HUES6 (cell line): ENCODE measurements around the gene PXDN.
"Not testable (repeated sequence)": the region's sequence is repeated elsewhere in the genome, so short reads cannot be mapped to it uniquely, and the experiment has no call there.

Source experiments
- H3K27ac ChIP-seq: 2 replicates; pipeline ENCODE4 v1.7.0; 2013; ENCODE audit warnings: low read depth, mild to moderate bottlenecking, low read length, inconsistent platforms
- H3K27me3 ChIP-seq: 2 replicates; pipeline ENCODE4 v1.6.1; 2013; ENCODE audit warnings: low read length; ENCODE audit not compliant: control insufficient read depth, insufficient read depth
- H3K36me3 ChIP-seq: 2 replicates; pipeline ENCODE4 v1.6.1; 2013; ENCODE audit warnings: low read length; ENCODE audit not compliant: control insufficient read depth, insufficient read depth
- H3K4me1 ChIP-seq: 2 replicates; pipeline ENCODE4 v1.6.1; 2013; ENCODE audit warnings: low read length; ENCODE audit not compliant: control insufficient read depth, insufficient read depth
- H3K4me3 ChIP-seq: 2 replicates; pipeline ENCODE4 v1.5.1; 2013; ENCODE audit warnings: low read depth, low read length
- H3K9ac ChIP-seq: one replicate; pipeline ENCODE4 v1.6.1; 2013; ENCODE audit warnings: mild to moderate bottlenecking, low read length
- H3K9me3 ChIP-seq: 2 replicates; pipeline ENCODE4 v1.6.1; 2013; ENCODE audit warnings: low read depth, low read length; ENCODE audit not compliant: control insufficient read depth, insufficient read depth

Gene PXDN

DNA sequence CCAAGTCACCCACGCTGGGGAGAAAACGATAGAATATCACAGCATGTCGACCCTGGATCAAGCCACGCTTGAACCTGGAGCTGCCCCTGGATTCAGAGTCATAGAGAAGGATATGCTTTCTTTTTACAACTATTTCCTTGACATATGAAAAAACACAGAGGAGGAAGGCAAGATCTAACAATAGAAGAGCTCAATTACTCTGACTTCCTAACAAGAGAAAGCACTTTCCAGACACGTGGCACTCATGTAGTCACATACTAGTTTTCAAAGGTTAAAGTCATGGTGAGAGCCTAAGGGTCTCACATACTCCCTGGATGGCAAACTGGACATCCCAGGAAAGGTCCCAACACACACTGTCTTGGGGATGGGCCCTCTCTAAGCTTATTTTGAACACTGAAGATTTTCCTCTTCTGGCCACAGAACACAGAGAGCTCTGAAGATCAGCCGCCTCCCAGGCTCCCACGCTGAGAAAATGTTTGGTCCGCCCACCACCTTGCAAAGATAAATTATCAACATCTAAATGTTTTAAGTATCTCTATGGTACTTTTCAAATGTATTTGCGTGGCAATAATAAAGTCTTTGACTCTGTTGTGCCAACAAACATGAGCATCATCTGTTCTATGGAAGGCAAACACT lies 4.9 kb downstream of the PXDN start:
- Histone ChIP-seq H3K9ac (no peak overlapping the region), H3K4me3 (no peak overlapping the region), H3K9me3 (peaks cover 17% of the 10 kb centered on the region), H3K27ac (no peak overlapping the region), H3K36me3 (peaks cover 5% of the 10 kb centered on the region; the same call in 1 of the 2 replicates), H3K27me3 (no peaks in the 10 kb centered on the region), H3K4me1 (peaks cover 25% of the 10 kb centered on the region)

DNA sequence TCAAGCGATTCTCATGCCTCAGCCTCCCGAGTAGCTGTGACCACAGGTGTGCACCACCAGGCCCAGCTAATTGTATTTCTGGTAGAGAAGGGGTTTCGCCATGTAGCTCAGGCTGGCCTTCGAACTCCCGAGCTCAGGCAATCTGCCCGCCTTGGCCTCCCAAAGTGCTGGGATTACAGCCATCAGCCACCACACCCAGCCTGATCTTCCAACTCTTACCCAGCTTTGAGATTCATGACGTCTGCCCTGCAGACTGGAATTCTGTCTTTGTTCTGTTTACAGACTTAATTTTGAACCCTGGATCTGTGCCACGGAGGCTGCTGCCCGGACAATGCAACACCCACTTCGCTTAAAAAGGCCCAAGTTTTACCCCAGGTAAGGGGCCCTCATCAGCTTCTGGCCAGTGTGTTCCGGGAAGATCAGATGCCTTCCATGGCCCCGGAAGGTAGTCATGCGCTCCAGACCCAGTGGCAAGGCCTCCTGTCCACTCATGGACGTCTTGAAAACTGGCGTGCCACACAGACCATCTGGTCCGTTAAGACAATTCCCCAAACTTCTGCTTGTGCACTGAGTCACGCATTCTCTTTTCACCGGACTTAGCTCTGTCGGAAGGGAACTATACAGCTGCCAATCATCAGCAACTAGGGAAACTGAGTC lies 5.5 kb downstream of the PXDN start:
- no peak overlapping the region for H3K4me3 ChIP-seq
- H3K27me3 ChIP-seq = no peaks in the 10 kb centered on the region
- H3K27ac ChIP-seq = no peak overlapping the region
- peaks cover 25% of the 10 kb centered on the region for H3K4me1 ChIP-seq
- H3K9me3 ChIP-seq = peaks cover 17% of the 10 kb centered on the region
- no peak overlapping the region for H3K9ac ChIP-seq
- peaks cover 5% of the 10 kb centered on the region; the same call in 1 of the 2 replicates for H3K36me3 ChIP-seq

DNA sequence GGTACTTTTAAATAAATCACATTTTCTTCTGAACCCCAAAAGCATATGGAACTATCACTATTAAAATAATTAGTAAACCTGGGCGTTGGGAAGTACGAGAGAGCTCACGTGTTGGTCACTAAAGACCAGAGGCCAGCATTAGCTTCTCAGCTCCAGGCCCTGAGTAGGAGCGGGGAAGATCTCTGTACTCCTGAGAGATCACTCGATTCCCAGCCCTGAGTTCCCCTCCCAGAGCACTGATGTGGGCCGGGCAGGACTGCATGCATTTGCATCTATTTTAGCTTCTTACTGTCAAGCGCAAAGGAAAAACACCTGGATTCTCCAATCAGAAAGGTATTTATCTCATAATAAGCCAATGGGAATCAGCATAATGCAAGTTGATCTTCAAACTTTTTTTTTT lies 6.2 kb downstream of the PXDN start:
- H3K9ac ChIP-seq = no peak overlapping the region
- no peak overlapping the region for H3K4me3 ChIP-seq
- H3K27ac ChIP-seq = no peak overlapping the region
- H3K27me3 ChIP-seq = no peaks in the 10 kb centered on the region
- H3K9me3 ChIP-seq = peaks cover 17% of the 10 kb centered on the region
- peaks cover 5% of the 10 kb centered on the region; the same call in 1 of the 2 replicates for H3K36me3 ChIP-seq
- H3K4me1 ChIP-seq = peaks cover 25% of the 10 kb centered on the region

GRCh38 chr2:1736997-1737480 lies 7.3 kb downstream of the PXDN start:
- peaks cover 5% of the 10 kb centered on the region; the same call in 1 of the 2 replicates for H3K36me3 ChIP-seq
- H3K27ac ChIP-seq = no peak overlapping the region
- no peak overlapping the region for H3K9ac ChIP-seq
- H3K9me3 ChIP-seq = peaks cover 17% of the 10 kb centered on the region
- no peak overlapping the region for H3K4me3 ChIP-seq
- H3K4me1 ChIP-seq = peaks cover 20% of the 10 kb centered on the region
- H3K27me3 ChIP-seq = no peaks in the 10 kb centered on the region

DNA sequence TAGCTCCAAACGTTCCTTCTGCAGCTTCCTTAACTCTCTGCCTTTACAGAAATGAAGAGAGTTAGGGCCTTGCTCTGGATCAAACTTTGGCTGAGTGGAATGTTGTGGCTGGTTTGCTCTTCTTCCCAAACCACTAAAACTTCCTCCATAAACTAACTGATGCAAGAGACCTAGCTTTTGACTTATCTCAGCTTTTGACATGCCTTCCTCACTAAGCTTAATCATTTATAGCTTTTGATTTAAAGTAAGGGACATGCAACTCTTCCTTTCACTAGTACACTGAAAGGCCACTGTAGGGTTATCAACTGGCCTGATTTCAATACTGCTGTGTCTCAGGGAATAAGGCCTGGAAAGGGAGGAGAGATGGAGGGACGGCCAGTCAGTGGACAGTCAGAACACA lies 8.3 kb downstream of the PXDN start:
- Histone ChIP-seq H3K27ac (no peak overlapping the region), H3K4me3 (no peak overlapping the region), H3K36me3 (peaks cover 5% of the 10 kb centered on the region; the same call in 1 of the 2 replicates), H3K9me3 (peaks cover 17% of the 10 kb centered on the region), H3K9ac (no peak overlapping the region), H3K27me3 (no peaks in the 10 kb centered on the region), H3K4me1 (peaks cover 21% of the 10 kb centered on the region)

DNA sequence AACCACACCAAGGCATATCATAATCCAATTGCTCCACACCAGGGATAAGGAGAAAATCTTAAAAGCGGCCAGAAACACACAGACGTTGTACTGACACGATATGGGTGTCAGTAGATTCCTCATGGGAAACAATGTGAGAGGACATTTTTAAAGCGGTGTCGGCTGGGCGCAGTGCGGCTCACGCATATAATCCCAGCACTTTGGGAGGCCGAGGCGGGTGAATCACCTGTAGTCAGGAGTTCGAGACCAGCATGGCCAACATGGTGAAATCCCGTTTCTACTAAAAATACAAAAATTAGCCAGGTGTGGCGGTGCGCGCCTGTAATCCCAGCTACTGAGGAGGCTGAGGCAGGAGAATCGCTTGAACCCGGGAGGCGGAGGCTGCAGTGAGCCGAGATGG lies 11.0 kb downstream of the PXDN start:
- H3K27me3 ChIP-seq, H3K4me3 ChIP-seq, H3K9ac ChIP-seq, H3K36me3 ChIP-seq, H3K27ac ChIP-seq: not testable (repeated sequence)
- H3K9me3 ChIP-seq = peaks cover 17% of the 10 kb centered on the region
- peaks cover 37% of the 10 kb centered on the region for H3K4me1 ChIP-seq

DNA sequence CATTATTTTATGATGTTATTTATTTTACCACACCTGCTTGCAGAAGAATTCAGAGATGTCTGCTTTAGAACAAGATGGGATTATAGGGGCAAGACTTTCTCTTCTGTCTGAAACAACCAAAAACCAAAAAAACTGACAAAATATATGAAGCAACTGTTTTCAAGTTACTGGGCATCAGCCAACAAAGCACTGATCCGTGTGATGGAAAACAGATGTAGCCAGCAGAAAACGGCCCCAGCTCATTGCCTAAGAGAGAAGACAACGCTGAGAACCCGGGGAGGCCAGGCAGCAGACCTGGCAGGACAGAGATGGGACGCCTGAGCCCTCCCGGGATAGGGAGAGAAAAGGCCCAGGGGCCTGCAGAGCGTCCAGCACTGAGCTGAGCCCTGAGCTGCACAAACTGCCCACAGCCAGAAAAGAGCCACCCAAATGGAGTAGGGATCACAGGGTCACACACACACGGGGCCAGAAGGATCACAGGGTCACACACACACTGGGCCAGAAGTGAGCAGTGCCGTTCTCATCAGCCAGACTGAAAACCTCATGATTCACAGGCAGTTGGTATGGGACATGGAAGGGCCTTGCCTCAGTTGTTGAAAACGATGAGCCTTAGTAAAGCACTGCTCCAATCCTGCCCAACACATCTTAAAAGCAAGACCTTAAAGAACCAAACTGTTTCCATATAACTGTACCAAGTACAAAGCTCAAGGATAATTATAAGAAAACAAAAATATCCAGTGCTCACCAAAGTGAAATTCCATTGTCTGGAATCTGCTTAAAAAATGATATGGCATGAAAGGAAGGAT lies 12.1 kb downstream of the PXDN start:
- Histone ChIP-seq H3K36me3 (peaks cover 5% of the 10 kb centered on the region; the same call in 1 of the 2 replicates), H3K9me3 (peaks cover 17% of the 10 kb centered on the region), H3K27ac (no peak overlapping the region), H3K27me3 (no peaks in the 10 kb centered on the region), H3K4me3 (no peak overlapping the region), H3K4me1 (peaks cover 39% of the 10 kb centered on the region), H3K9ac (no peak overlapping the region)

- Histone ChIP-seq H3K36me3 (peaks cover 5% of the 10 kb centered on the region; the same call in 1 of the 2 replicates), H3K9me3 (peaks cover 17% of the 10 kb centered on the region), H3K9ac (no peak overlapping the region), H3K27ac (no peak overlapping the region), H3K4me3 (no peak overlapping the region), H3K4me1 (peaks cover 39% of the 10 kb centered on the region), H3K27me3 (no peaks in the 10 kb centered on the region)
Observed at GRCh38 chr2:1731447-1731962, 12.8 kb downstream of the PXDN start.

GRCh38 chr2:1730015-1730927 lies 14.0 kb downstream of the PXDN start:
- H3K4me3 ChIP-seq = no peak overlapping the region
- no peak overlapping the region for H3K9ac ChIP-seq
- no peaks in the 10 kb centered on the region for H3K27me3 ChIP-seq
- peaks cover 39% of the 10 kb centered on the region for H3K4me1 ChIP-seq
- H3K27ac ChIP-seq = no peak overlapping the region
- H3K9me3 ChIP-seq = peaks cover 6% of the 10 kb centered on the region
- H3K36me3 ChIP-seq = peaks cover 3% of the 10 kb centered on the region; the same call in 1 of the 2 replicates

GRCh38 chr2:1729242-1729641 lies 15.1 kb downstream of the PXDN start:
- H3K9me3 ChIP-seq = no peaks in the 10 kb centered on the region
- H3K4me1 ChIP-seq = peaks cover 39% of the 10 kb centered on the region
- H3K27ac ChIP-seq = no peak overlapping the region
- no peaks in the 10 kb centered on the region for H3K27me3 ChIP-seq
- no peak overlapping the region for H3K4me3 ChIP-seq
- no peak overlapping the region for H3K9ac ChIP-seq
- H3K36me3 ChIP-seq = no peaks in the 10 kb centered on the region
